GM12878 (cell line): Measurements from ENCODE around the gene FBN2. TPM values are rescaled to one million over a fixed set of nuclear protein-coding genes. Genes with fewer than 3 reads are reported as not detected.

Source experiments
- ATAC-seq: fragments of 200-7000 bp; cut with Tn5 transposase; 3 replicates; pipeline ENCODE4 v1.9.1; 2020; ENCODE audit warnings: mild to moderate bottlenecking, moderate library complexity
- BruUV-seq: library from RNA; stranded (reverse); fragments of 400-500 nt; replicated peaks from 2 replicates; lab custom pipeline; 2021; lab: Mats Ljungman, UMichigan
- CTCF ChIA-PET: fragments of 300-600 bp; sonication (Branson Sonifier 250); formaldehyde crosslinking; extraction: SDS; loops from one replicate; lab custom pipeline; 2021; ENCODE audit warnings: inconsistent platforms; lab: Yijun Ruan, JAX
- POLR2A ChIA-PET: fragments of 350-600 bp; formaldehyde crosslinking; extraction: SDS; loops from one replicate; lab custom pipeline; 2021; ENCODE audit warnings: inconsistent platforms; lab: Charles Lee
- RAD21 ChIA-PET: fragments of 300-600 bp; sonication (Branson Sonifier 250); formaldehyde crosslinking; loops from one replicate; lab custom pipeline; 2023; ENCODE audit warnings: antibody characterized with exemption; ENCODE audit not compliant: unreplicated experiment; lab: Charles Lee
- SMC1A ChIA-PET: fragments of 300-600 bp; sonication (Branson Sonifier 250); formaldehyde crosslinking; loops from one replicate; lab custom pipeline; 2023; ENCODE audit not compliant: unreplicated experiment, uncharacterized antibody; lab: Charles Lee
- DNase-seq: peaks from one replicate; pipeline ENCODE4 v3.0.0-alpha.2; 2011; ENCODE audit warnings: low read depth, low spot score
- FAIRE-seq: peaks from 3 replicates; lab custom pipeline; 2011; peaks lifted over from hg19 to GRCh38; lab: Jason Lieb, UNC
- H2AFZ ChIP-seq: 2 replicates; pipeline ENCODE4 v1.6.0; 2011; ENCODE audit warnings: low read depth, low read length, control low read depth; ENCODE audit not compliant: control insufficient read depth
- H3K27ac ChIP-seq: 2 replicates; pipeline ENCODE4 v1.5.1; 2011; ENCODE audit warnings: control low read depth; ENCODE audit not compliant: control insufficient read depth, insufficient read depth
- H3K27me3 ChIP-seq, 2 experiments: replicated peaks in 1 of 2; 2 replicates each; pipeline versions ENCODE4 v1.6.0 to v1.6.1; 2011; ENCODE audit warnings: low read length in 1 of 2; ENCODE audit not compliant: control insufficient read depth in 2 of 2, insufficient read depth in 2 of 2
- H3K36me3 ChIP-seq, 2 experiments: 2 replicates each; pipeline ENCODE4 v1.5.1; 2011; ENCODE audit warnings: low read length in 1 of 2; ENCODE audit not compliant: control insufficient read depth in 2 of 2, insufficient read depth in 2 of 2
- H3K4me1 ChIP-seq: 2 replicates; pipeline ENCODE4 v1.6.1; 2011; ENCODE audit warnings: mild to moderate bottlenecking, low read length, moderate library complexity, mixed read lengths; ENCODE audit not compliant: control insufficient read depth, insufficient read depth
- H3K4me2 ChIP-seq: 2 replicates; pipeline ENCODE4 v1.6.0; 2011; ENCODE audit warnings: control low read depth; ENCODE audit not compliant: control insufficient read depth, insufficient read depth
- H3K4me3 ChIP-seq: fragments of 200-600 bp; sonication (generic); 2 replicates; pipeline ENCODE4 v1.5.1; 2016
- H3K79me2 ChIP-seq: 2 replicates; pipeline ENCODE4 v1.6.0; 2011; ENCODE audit warnings: low read length; ENCODE audit not compliant: control insufficient read depth, insufficient read depth
- H3K9ac ChIP-seq: 2 replicates; pipeline ENCODE4 v1.8.0; 2011; ENCODE audit warnings: low read length, control low read depth, mixed read lengths; ENCODE audit not compliant: control insufficient read depth, insufficient read depth
- H3K9me3 ChIP-seq: replicated peaks from 3 replicates; pipeline ENCODE4 v1.5.1; 2011; ENCODE audit warnings: mild to moderate bottlenecking, low read length; ENCODE audit not compliant: control insufficient read depth, insufficient read depth
- H4K20me1 ChIP-seq: 2 replicates; pipeline ENCODE4 v1.6.0; 2011; ENCODE audit not compliant: control insufficient read depth, insufficient read depth
- CEBPZ ChIP-seq: fragments of 150-350 bp; IDR thresholded peaks from 2 replicates; pipeline ENCODE4 v1.6.1; 2016; ENCODE audit warnings: low read depth, low read length
- CHD4 ChIP-seq: fragments of 200-600 bp; sonication (generic); IDR thresholded peaks from 2 replicates; pipeline ENCODE4 v1.6.1; 2016; ENCODE audit warnings: mild to moderate bottlenecking
- CREB1 ChIP-seq: IDR thresholded peaks from 2 replicates; pipeline ENCODE4 v1.6.1; 2012; ENCODE audit warnings: low read depth, mild to moderate bottlenecking, inconsistent platforms
- E4F1 ChIP-seq: fragments of 450-650 bp; IDR thresholded peaks from 2 replicates; pipeline ENCODE4 v1.6.1; 2018; ENCODE audit warnings: borderline replicate concordance, mild to moderate bottlenecking; ENCODE audit not compliant: partially characterized antibody
- ELK1 ChIP-seq: IDR thresholded peaks from 2 replicates; pipeline ENCODE4 v1.6.1; 2012; ENCODE audit warnings: low read depth, low read length, improper control_type of control experiment
- GABPA ChIP-seq: IDR thresholded peaks from 2 replicates; pipeline ENCODE4 v1.6.1; 2014; ENCODE audit warnings: antibody characterized with exemption, low read depth, mild to moderate bottlenecking, inconsistent platforms
- HDAC2 ChIP-seq: fragments of 200-600 bp; sonication (generic); IDR thresholded peaks from 2 replicates; pipeline ENCODE4 v1.6.1; 2017
- HDAC6 ChIP-seq: fragments of 200-600 bp; sonication (generic); IDR thresholded peaks from one replicate; pipeline ENCODE4 v1.8.0; 2017; ENCODE audit warnings: antibody characterized with exemption; ENCODE audit not compliant: unreplicated experiment
- KAT2A ChIP-seq: conservative IDR thresholded peaks from 2 replicates; pipeline ENCODE4 v1.6.1; 2011; ENCODE audit warnings: low read depth, low read length; ENCODE audit not compliant: control insufficient read depth
- POLR2A ChIP-seq: IDR thresholded peaks from 2 replicates; pipeline ENCODE4 v1.6.1; 2011; ENCODE audit warnings: low read depth, mild to moderate bottlenecking, low read length
- RCOR1 ChIP-seq: conservative IDR thresholded peaks from 2 replicates; pipeline ENCODE4 v1.6.1; 2012; ENCODE audit warnings: low read depth, low read length, improper control_type of control experiment
- TCF12 ChIP-seq: IDR thresholded peaks from 2 replicates; pipeline ENCODE4 v1.6.1; 2011; ENCODE audit warnings: low read depth, mild to moderate bottlenecking, low read length
- YY1 ChIP-seq: IDR thresholded peaks from 2 replicates; pipeline ENCODE4 v1.6.1; 2011; ENCODE audit warnings: low read depth, mild to moderate bottlenecking, low read length
- WGBS: methylation state at CpG from one replicate; pipeline ENCODE4 v1.1.6; 2016; ENCODE audit warnings: low lambda C conversion rate; ENCODE audit not compliant: insufficient replicate concordance, insufficient coverage; ENCODE audit errors: missing lambda C conversion rate; 5-methylcytosine and 5-hydroxymethylcytosine counted together
- in situ Hi-C: fragments of 300-500 bp; cut with MboI; formaldehyde crosslinking; loops from 9 replicates; pipeline ENCODE4 v1.14.3; 2018; ENCODE audit warnings: mixed read lengths
- intact Hi-C: fragments of 100-400 bp; cut with micrococcal nuclease; formaldehyde crosslinking; loops from one replicate; pipeline ENCODE4 v1.14.2; 2022; ENCODE audit not compliant: unreplicated experiment
- polyA plus RNA-seq, 11 experiments: library from polyadenylated mRNA; depleted of rRNA in 4 of 11; unstranded in 6 of 11; stranded (reverse) in 5 of 11; fragments of >200 nt; fragmentation: Nextera tagmentation in 4 of 11; fragmentation: Illumina TruSeq in 1 of 11; extraction: Ambion mirVana in 4 of 11; extraction: Trizol in 1 of 11; gene quantifications; 1 replicate in 1 of 11; 2 replicates in 10 of 11; pipeline versions ENCODE4 v1.2.1 to v1.2.3, GENCODE V29; 2011 to 2016; ENCODE audit warnings: inconsistent platforms in 2 of 11, missing spikeins in 2 of 11, low read depth in 1 of 11
- total RNA-seq, 4 experiments: library from RNA; depleted of rRNA in 3 of 4; stranded (reverse); fragments of >200 nt in 3 of 4; fragmentation: Illumina TruSeq in 1 of 4; extraction: Trizol in 1 of 4; gene quantifications; 2 replicates each; pipeline versions ENCODE4 v1.2.1 to v1.2.3, GENCODE V29; 2013 to 2021
- TF ChIP-seq, protein P1 (sequence below): fragments of 450-650 bp; formaldehyde crosslinking; IDR thresholded peaks from 2 replicates; pipeline ENCODE4 v1.5.0; 2022; ENCODE audit warnings: mild to moderate bottlenecking, missing genetic modification characterization

The FBN2 gene
- total and polyA plus RNA-seq, 10 of the 15 experiments (the other 5 are each of a cell fraction or from before 2014, with no cell fraction given) = 0.01 to 0.98 (median 0.10) TPM; not detected in 3

DNA sequence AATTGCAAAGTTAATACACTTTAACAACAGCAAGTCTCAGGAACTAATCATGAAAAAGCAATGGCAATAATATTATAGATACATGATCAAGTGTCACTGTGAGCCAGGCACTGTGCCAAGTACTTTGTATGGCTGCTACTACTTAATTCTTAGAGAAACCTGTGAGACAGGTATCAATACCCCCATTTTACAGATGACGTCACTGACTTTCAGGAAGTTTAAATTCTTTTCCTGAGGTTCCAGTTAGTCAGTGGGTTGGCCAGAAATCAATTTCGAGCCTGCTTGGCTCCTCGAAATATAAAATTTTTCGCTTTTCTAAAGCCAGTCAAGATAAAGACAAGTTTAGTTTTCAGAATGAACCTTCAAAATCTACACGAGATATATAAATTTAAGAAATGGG lies 324.2 kb downstream of the FBN2 start:
- no peak overlapping the region for H3K4me2 ChIP-seq
- intact Hi-C loops (loop anchor here (1.0 to 5.0 kb wide), 5 partner anchors 285 to 1553 kb away; no protein-coding TSS in a partner anchor), in situ Hi-C loops (loop anchor here (5.0 to 25.0 kb wide), 4 partner anchors 278 to 1548 kb away; no protein-coding TSS in a partner anchor)
- H3K27ac ChIP-seq = no peak overlapping the region
- no peak for DNase-seq
- CTCF ChIA-PET = interaction anchor here (0.6 to 4.4 kb wide), 14 partner anchors 9 to 1554 kb away, joined by 3 to 51 read pairs (median 3); no protein-coding TSS in a partner anchor
- H3K4me1 ChIP-seq = no peaks in the 10 kb centered on the region
- TF ChIP-seq GABPA = no peak
- TF ChIP-seq YY1 = no peak
- no peak for TF ChIP-seq KAT2A
- no peak for TF ChIP-seq HDAC2
- no peak for TF ChIP-seq CREB1
- TF ChIP-seq CHD4 = no peak
- TF ChIP-seq CEBPZ = no peak
- TF ChIP-seq HDAC6 = no peak
- no peak for TF ChIP-seq ELK1
- no peak for TF ChIP-seq E4F1
- no peak for TF ChIP-seq POLR2A
- no peak for TF ChIP-seq RCOR1
- TF ChIP-seq, protein P1, sequence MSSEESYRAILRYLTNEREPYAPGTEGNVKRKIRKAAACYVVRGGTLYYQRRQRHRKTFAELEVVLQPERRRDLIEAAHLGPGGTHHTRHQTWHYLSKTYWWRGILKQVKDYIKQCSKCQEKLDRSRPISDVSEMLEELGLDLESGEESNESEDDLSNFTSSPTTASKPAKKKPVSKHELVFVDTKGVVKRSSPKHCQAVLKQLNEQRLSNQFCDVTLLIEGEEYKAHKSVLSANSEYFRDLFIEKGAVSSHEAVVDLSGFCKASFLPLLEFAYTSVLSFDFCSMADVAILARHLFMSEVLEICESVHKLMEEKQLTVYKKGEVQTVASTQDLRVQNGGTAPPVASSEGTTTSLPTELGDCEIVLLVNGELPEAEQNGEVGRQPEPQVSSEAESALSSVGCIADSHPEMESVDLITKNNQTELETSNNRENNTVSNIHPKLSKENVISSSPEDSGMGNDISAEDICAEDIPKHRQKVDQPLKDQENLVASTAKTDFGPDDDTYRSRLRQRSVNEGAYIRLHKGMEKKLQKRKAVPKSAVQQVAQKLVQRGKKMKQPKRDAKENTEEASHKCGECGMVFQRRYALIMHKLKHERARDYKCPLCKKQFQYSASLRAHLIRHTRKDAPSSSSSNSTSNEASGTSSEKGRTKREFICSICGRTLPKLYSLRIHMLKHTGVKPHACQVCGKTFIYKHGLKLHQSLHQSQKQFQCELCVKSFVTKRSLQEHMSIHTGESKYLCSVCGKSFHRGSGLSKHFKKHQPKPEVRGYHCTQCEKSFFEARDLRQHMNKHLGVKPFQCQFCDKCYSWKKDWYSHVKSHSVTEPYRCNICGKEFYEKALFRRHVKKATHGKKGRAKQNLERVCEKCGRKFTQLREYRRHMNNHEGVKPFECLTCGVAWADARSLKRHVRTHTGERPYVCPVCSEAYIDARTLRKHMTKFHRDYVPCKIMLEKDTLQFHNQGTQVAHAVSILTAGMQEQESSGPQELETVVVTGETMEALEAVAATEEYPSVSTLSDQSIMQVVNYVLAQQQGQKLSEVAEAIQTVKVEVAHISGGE (CRISPR knock-in tag) = no peak
- no peak for TF ChIP-seq TCF12
- H3K9ac ChIP-seq = no peak overlapping the region
- RAD21 ChIA-PET = interaction anchor here (0.7 to 2.1 kb wide), 7 partner anchors 13 to 651 kb away, joined by 3 to 34 read pairs (median 3); no protein-coding TSS in a partner anchor
- POLR2A ChIA-PET = interaction anchor here (1.2 kb wide), 1 partner anchor 285 kb away, joined by 4 read pairs; no protein-coding TSS in a partner anchor
- H3K4me3 ChIP-seq = no peak overlapping the region
- H3K9me3 ChIP-seq = no peaks in the 10 kb centered on the region
- no peak for FAIRE-seq
- ATAC-seq = no peak
- no peaks in the 10 kb centered on the region for H3K79me2 ChIP-seq
- H4K20me1 ChIP-seq = no peaks in the 10 kb centered on the region
- no peaks in the 10 kb centered on the region for H3K36me3 ChIP-seq
- SMC1A ChIA-PET = interaction anchor here (1.0 to 7.0 kb wide), 10 partner anchors 14 to 630 kb away, joined by 3 to 82 read pairs (median 4); no protein-coding TSS in a partner anchor
- H2AFZ ChIP-seq = no peak overlapping the region
- H3K27me3 ChIP-seq = no peaks in the 10 kb centered on the region
- BruUV-seq = no TSS peak
- 15% methylated on average over 5 of the region's 5 CpGs for WGBS
